ENCODE measurements around the gene FLYWCH2.

DNA sequence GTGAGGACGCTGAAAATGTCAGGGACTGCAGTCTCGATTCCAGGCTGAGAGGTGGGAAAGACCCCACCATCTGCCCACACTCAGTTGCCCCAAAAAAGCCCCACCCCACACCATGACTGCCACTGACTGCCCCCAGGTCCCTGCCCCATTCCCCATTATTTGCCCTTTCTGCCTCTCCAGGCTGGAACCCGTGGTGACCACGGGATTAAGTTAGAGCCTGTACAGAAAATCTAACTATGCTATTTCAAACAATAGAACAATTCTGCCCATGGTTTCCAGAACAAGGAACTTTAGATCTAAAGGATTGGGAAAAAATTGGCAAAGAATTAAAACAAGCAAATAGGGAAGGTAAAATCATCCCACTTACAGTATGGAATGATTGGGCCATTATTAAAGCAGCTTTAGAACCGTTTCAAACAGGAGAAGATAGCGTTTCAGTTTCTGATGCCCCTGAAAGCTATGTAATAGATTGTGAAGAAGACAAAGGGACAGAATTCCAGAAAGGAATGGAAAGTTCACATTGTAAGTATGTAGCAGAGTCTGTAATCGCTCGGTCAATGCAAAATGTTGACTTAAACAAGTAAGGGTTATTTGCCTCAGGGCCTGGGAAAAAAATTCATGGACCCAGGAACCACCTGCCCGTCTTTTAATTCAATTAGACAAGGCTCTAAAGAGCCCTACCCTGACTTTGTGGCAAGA lies 43.1 kb downstream of the FLYWCH2 start:
- TF ChIP-seq, protein P1, sequence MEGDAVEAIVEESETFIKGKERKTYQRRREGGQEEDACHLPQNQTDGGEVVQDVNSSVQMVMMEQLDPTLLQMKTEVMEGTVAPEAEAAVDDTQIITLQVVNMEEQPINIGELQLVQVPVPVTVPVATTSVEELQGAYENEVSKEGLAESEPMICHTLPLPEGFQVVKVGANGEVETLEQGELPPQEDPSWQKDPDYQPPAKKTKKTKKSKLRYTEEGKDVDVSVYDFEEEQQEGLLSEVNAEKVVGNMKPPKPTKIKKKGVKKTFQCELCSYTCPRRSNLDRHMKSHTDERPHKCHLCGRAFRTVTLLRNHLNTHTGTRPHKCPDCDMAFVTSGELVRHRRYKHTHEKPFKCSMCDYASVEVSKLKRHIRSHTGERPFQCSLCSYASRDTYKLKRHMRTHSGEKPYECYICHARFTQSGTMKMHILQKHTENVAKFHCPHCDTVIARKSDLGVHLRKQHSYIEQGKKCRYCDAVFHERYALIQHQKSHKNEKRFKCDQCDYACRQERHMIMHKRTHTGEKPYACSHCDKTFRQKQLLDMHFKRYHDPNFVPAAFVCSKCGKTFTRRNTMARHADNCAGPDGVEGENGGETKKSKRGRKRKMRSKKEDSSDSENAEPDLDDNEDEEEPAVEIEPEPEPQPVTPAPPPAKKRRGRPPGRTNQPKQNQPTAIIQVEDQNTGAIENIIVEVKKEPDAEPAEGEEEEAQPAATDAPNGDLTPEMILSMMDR (IDR thresholded peaks at IDR 0.05; ENCODE audit: control extremely low read depth in 1 of 3, insufficient read depth in 1 of 3, low read depth in 1 of 3, low read length in 3 of 3) = no peak
- TF ChIP-seq RAD21 (IDR thresholded peaks at IDR 0.05 in 1 of 2, conservative IDR thresholded peaks at IDR 0.05 in 1 of 2; ENCODE audit: low read depth in 2 of 2, low read length in 2 of 2) = no peak
- no peak for TF ChIP-seq TCF12 (IDR thresholded peaks at IDR 0.05; ENCODE audit: low read depth, low read length)
- TF ChIP-seq RXRA (IDR thresholded peaks at IDR 0.05; ENCODE audit: insufficient read depth, low read depth, low read length) = no peak
- TF ChIP-seq EZH2 (IDR thresholded peaks at IDR 0.05; ENCODE audit: low read depth, low read length, severe bottlenecking) = no peak
- no peak for TF ChIP-seq KDM5A (IDR thresholded peaks at IDR 0.05; ENCODE audit: low read length)
- no peak for TF ChIP-seq FOSL1 (IDR thresholded peaks at IDR 0.05; ENCODE audit: insufficient read depth, low read depth, low read length)
- TF ChIP-seq EP300 (IDR thresholded peaks at IDR 0.05; ENCODE audit: borderline replicate concordance in 1 of 2, low read depth in 2 of 2, low read length in 2 of 2) = no peak
